ENCODE data around the gene BNIP5.

BNIP5 gene

DNA sequence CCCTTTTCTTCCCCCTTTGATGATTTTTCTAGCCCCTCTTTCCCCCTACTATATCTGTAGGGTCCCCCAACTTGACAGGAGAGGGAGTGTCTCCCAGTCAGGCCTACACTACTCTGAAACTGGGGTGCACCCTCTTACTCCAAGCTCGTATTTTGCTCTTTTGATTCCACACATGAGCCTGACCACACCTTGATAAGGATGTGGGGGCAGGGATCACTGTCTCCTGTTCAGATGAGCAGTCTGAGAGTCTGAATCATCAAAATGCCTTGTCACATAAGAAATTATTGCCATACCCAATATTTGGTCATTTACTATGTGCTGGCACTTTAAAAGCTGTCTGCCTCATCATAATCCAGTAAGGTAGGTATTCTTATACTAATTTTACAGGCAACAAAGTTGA lies 50.9 kb downstream of the BNIP5 start:
- 100% methylated on average over 1 of the region's 1 CpG for WGBS
- no peak overlapping the region for H3K9ac ChIP-seq (ENCODE audit: low read depth, low read length)

DNA sequence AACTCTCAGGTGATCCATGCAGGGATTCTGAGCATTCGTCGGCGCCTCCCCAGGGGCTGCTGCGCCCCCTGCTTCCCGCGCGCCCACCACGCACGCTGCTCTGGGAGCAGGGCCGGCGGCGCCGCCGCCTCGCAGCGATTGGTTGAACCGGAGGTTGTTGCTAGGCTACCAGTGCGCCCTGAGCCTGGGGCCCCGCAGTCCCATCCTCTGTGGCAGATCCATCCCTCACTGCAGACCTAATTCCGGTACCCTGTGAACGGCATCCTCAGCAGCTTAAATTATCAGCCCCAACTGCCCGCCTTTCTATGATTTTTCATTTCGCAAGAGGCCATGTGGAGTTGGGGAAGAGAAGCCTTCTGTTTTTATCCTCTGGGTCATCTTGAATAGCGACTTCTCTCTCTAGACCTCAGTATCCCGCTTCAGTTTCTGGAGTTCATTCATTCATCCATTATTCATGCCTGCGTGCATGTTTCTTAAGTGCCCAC lies 51.5 kb downstream of the BNIP5 start:
- Histone ChIP-seq H3K27ac (ENCODE audit: low read depth, low read length) (no peak overlapping the region), H3K36me3 (ENCODE audit: insufficient read depth, low read length) (no peaks in the 10 kb centered on the region), H3K4me1 (ENCODE audit: insufficient read depth, low read length) (no peaks in the 10 kb centered on the region), H3K9ac (ENCODE audit: low read depth, low read length) (no peak overlapping the region), H3K27me3 (ENCODE audit: insufficient read depth, low read length) (peaks cover 25% of the 10 kb centered on the region), H3K9me3 (ENCODE audit: insufficient read depth, low read depth, low read length) (no peaks in the 10 kb centered on the region), H3K4me3 (ENCODE audit: low read length) (no peak overlapping the region)
- 25% methylated on average over 26 of the region's 26 CpGs for WGBS

More for the DNA sequence above, 50.9 kb downstream of the BNIP5 start:
- no peaks in the 10 kb centered on the region for H3K4me1 ChIP-seq (ENCODE audit: insufficient read depth, low read length)
- no peaks in the 10 kb centered on the region for H3K9me3 ChIP-seq (ENCODE audit: insufficient read depth, low read depth, low read length)
- no peak overlapping the region for H3K27ac ChIP-seq (ENCODE audit: low read depth, low read length)
- H3K4me3 ChIP-seq (ENCODE audit: low read length), result no peak overlapping the region
- H3K36me3 ChIP-seq (ENCODE audit: insufficient read depth, low read length), result no peaks in the 10 kb centered on the region
- peaks cover 25% of the 10 kb centered on the region for H3K27me3 ChIP-seq (ENCODE audit: insufficient read depth, low read length)

DNA sequence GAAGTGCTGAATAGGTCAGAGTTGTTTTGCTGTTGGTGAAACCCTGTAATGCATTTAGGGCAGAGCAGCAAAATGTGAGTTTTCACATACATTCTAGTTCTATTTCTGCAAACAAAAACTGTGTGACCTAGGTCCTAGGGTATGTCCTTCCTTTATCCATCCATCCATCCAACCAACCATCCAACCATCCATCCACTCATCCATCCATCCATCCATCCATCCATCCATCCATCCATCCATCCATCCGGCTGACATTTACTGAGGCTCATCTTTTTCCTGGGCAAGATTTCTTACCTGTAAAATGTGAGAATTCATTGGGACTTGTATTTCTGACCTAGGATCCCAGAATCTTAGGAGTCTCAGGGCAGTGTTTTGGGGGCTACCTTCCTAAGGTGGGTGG lies 52.3 kb downstream of the BNIP5 start:
- no peaks in the 10 kb centered on the region for H3K9me3 ChIP-seq (ENCODE audit: insufficient read depth, low read depth, low read length)
- H3K36me3 ChIP-seq (ENCODE audit: insufficient read depth, low read length), result no peaks in the 10 kb centered on the region
- no peak overlapping the region for H3K27ac ChIP-seq (ENCODE audit: low read depth, low read length)
- no peak overlapping the region for H3K9ac ChIP-seq (ENCODE audit: low read depth, low read length)
- WGBS, result 93% methylated on average over 1 of the region's 1 CpG
- no peaks in the 10 kb centered on the region for H3K4me1 ChIP-seq (ENCODE audit: insufficient read depth, low read length)
- peaks cover 25% of the 10 kb centered on the region for H3K27me3 ChIP-seq (ENCODE audit: insufficient read depth, low read length)
- no peak overlapping the region for H3K4me3 ChIP-seq (ENCODE audit: low read length)

DNA sequence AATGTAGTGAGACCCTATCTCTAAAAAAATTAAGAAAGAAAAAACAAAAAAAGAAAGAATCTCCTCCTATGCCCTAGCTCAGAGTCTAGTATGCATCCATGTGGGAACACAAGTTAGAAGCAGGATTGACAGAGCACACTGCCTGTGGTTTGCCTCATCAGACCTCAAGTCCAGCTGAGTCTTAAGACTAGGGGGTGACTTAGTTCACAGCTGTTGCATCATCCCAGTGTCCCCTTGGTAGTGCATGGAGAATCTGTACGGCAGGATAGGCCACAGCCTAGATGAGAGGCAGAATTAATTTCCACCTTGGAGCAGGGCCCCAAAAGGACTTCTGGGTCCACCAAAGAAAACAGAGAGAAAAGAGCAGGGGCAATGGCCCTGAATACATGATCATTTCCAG lies 53.1 kb downstream of the BNIP5 start:
- H3K36me3 ChIP-seq (ENCODE audit: insufficient read depth, low read length), result no peaks in the 10 kb centered on the region
- no peak overlapping the region for H3K4me3 ChIP-seq (ENCODE audit: low read length)
- 87% methylated on average over 1 of the region's 1 CpG for WGBS
- H3K9me3 ChIP-seq (ENCODE audit: insufficient read depth, low read depth, low read length), result no peaks in the 10 kb centered on the region
- no peaks in the 10 kb centered on the region for H3K4me1 ChIP-seq (ENCODE audit: insufficient read depth, low read length)
- no peak overlapping the region for H3K9ac ChIP-seq (ENCODE audit: low read depth, low read length)
- peaks cover 25% of the 10 kb centered on the region for H3K27me3 ChIP-seq (ENCODE audit: insufficient read depth, low read length)
- H3K27ac ChIP-seq (ENCODE audit: low read depth, low read length), result no peak overlapping the region

DNA sequence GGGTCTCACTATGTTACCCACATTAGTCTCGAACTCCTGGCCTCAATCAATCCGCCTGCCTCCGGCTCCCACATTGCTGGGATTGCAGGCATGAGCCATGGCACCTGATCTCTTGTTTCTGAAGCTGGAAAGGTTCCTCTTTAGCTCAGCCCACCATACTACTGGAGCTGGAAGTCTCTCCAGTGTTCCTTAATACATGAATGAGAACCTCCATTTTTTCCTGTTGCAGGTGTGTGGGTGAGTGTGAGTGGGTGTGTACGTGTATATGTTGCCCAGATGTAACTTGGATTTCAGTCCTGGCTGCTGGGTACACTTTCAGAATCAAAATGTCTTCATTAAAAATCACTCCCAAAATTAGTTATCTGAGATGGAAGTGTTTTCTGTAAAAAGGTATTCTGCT lies 55.7 kb downstream of the BNIP5 start:
- 97% methylated on average over 4 of the region's 4 CpGs for WGBS
- H3K4me1 ChIP-seq (ENCODE audit: insufficient read depth, low read length), result no peaks in the 10 kb centered on the region
- no peak overlapping the region for H3K4me3 ChIP-seq (ENCODE audit: low read length)
- no peak overlapping the region for H3K9ac ChIP-seq (ENCODE audit: low read depth, low read length)
- no peaks in the 10 kb centered on the region for H3K36me3 ChIP-seq (ENCODE audit: insufficient read depth, low read length)
- H3K9me3 ChIP-seq (ENCODE audit: insufficient read depth, low read depth, low read length), result no peaks in the 10 kb centered on the region
- H3K27ac ChIP-seq (ENCODE audit: low read depth, low read length), result no peak overlapping the region
- H3K27me3 ChIP-seq (ENCODE audit: insufficient read depth, low read length), result peaks cover 21% of the 10 kb centered on the region; the same call in 1 of the 2 replicates

DNA sequence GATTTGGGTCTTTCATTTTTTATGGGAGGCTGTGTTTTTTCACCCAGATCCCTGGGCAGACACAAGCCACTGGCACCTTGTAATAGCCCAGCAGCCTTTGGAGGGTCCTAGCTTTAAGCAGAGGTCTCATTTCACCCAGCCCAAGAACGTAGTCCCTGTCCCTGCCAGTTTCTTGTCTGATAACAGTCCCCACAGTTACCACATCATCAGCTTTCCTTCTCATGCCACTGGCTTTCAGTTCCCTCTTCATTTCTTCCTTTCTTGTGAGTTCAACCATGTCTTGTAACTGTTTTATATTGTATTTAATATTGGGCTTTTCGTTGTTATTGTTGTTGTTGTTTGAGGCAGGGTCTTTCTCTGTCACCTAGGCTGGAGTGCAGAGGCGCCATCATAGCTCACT lies 56.2 kb downstream of the BNIP5 start:
- H3K9ac ChIP-seq (ENCODE audit: low read depth, low read length), result no peak overlapping the region
- peaks cover 16% of the 10 kb centered on the region; the same call in 1 of the 2 replicates for H3K27me3 ChIP-seq (ENCODE audit: insufficient read depth, low read length)
- H3K4me1 ChIP-seq (ENCODE audit: insufficient read depth, low read length), result no peaks in the 10 kb centered on the region
- no peak overlapping the region for H3K27ac ChIP-seq (ENCODE audit: low read depth, low read length)
- no peak overlapping the region for H3K4me3 ChIP-seq (ENCODE audit: low read length)
- H3K9me3 ChIP-seq (ENCODE audit: insufficient read depth, low read depth, low read length), result no peaks in the 10 kb centered on the region
- H3K36me3 ChIP-seq (ENCODE audit: insufficient read depth, low read length), result no peaks in the 10 kb centered on the region
- WGBS, result 83% methylated on average over 3 of the region's 3 CpGs

- Histone ChIP-seq H3K27me3 (ENCODE audit: insufficient read depth, low read length) (no peaks in the 10 kb centered on the region), H3K9me3 (ENCODE audit: insufficient read depth, low read depth, low read length) (no peaks in the 10 kb centered on the region), H3K27ac (ENCODE audit: low read depth, low read length) (no peak overlapping the region), H3K4me1 (ENCODE audit: insufficient read depth, low read length) (no peaks in the 10 kb centered on the region), H3K36me3 (ENCODE audit: insufficient read depth, low read length) (no peaks in the 10 kb centered on the region), H3K4me3 (ENCODE audit: low read length) (no peak overlapping the region), H3K9ac (ENCODE audit: low read depth, low read length) (no peak overlapping the region)
- 94% methylated on average over 2 of the region's 2 CpGs for WGBS
These were observed 58.7 kb downstream of the BNIP5 start for GRCh38 chr6:36277946-36278470.

DNA sequence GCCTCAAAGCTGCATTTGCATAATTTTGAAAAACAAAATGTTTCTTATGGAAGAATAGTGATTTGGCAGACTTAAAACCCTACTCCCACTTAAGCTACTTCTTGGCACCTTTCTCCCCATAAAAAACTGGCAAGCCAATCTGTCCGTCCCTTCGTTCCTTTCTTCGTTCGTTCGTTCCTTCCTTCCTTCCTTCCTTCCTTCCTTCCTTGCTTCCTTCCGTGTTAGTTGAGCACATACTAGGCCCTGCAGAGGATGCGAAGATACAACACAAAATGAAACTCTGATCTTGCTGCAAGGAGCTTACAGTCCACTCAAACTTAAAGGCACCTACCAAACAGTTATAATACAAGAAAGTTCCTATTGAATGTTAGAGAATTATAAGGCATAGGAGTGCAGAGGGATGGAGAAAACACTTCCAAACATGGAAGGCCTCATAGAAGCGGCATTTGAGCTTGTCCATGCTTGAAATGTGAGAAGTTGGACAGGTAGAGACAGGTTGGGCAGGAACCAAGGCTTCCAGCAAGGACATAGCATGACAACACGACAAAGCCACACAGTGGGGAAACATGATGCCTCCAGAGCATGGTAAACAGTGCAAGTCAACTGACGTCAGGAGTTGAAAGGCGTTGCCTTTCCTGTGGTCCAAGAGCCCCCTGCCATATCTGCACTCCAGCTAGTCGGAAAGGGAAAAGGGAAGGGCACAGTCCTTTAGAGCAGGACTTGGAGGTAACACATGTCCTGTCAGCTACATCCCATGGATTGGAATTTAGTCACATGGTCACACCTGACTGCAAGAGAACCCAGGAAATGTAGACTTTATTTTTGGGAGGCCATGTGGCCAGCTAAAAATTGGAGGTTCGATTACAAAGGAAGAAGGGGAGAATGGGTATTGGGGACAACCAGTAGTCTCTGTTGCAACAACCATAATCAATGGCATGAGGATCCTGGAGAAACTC lies 59.8 kb downstream of the BNIP5 start:
- H3K27me3 ChIP-seq (ENCODE audit: insufficient read depth, low read length), result no peaks in the 10 kb centered on the region
- H3K9ac ChIP-seq (ENCODE audit: low read depth, low read length), result no peak overlapping the region
- no peak overlapping the region for H3K4me3 ChIP-seq (ENCODE audit: low read length)
- H3K4me1 ChIP-seq (ENCODE audit: insufficient read depth, low read length), result no peaks in the 10 kb centered on the region
- H3K27ac ChIP-seq (ENCODE audit: low read depth, low read length), result no peak overlapping the region
- 88% methylated on average over 13 of the region's 13 CpGs for WGBS
- H3K9me3 ChIP-seq (ENCODE audit: insufficient read depth, low read depth, low read length), result no peaks in the 10 kb centered on the region
- no peaks in the 10 kb centered on the region for H3K36me3 ChIP-seq (ENCODE audit: insufficient read depth, low read length)

- Histone ChIP-seq H3K9me3 (ENCODE audit: insufficient read depth, low read depth, low read length) (no peaks in the 10 kb centered on the region), H3K27ac (ENCODE audit: low read depth, low read length) (no peak overlapping the region), H3K27me3 (ENCODE audit: insufficient read depth, low read length) (no peaks in the 10 kb centered on the region; the same call in 1 of the 2 replicates), H3K36me3 (ENCODE audit: insufficient read depth, low read length) (no peaks in the 10 kb centered on the region), H3K4me3 (ENCODE audit: low read length) (no peak overlapping the region), H3K9ac (ENCODE audit: low read depth, low read length) (no peak overlapping the region), H3K4me1 (ENCODE audit: insufficient read depth, low read length) (no peaks in the 10 kb centered on the region)
- WGBS, result 86% methylated on average over 15 of the region's 15 CpGs
These were observed 62.7 kb downstream of the BNIP5 start for GRCh38 chr6:36273802-36274514.

- H3K9me3 ChIP-seq (ENCODE audit: insufficient read depth, low read depth, low read length), result no peaks in the 10 kb centered on the region
- H3K27ac ChIP-seq (ENCODE audit: low read depth, low read length), result no peak overlapping the region
- H3K4me1 ChIP-seq (ENCODE audit: insufficient read depth, low read length), result no peaks in the 10 kb centered on the region
These were observed 63.6 kb downstream of the BNIP5 start for GRCh38 chr6:36273067-36273466.

DNA sequence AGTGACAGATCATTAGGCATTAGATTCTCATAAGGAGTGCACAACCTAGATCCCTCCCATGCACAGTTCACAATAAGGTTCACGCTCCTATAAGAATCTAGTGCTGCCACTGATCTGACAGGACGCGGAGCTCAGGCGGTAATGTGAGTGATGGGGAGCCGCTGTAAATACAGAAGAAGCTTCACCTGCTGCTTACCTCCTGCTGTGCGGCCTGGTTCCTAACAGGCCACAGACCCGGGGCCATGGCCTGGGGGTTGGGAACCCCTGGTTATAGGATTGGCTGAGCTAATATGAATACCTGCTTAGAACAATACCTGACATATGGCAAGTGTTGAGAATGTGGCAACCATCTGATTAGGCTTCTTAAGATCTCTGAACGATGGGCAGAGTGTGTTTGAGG lies 64.5 kb downstream of the BNIP5 start:
- Histone ChIP-seq H3K36me3 (ENCODE audit: insufficient read depth, low read length) (no peaks in the 10 kb centered on the region), H3K27me3 (ENCODE audit: insufficient read depth, low read length) (no peaks in the 10 kb centered on the region; the same call in 1 of the 2 replicates), H3K9ac (ENCODE audit: low read depth, low read length) (no peak overlapping the region), H3K9me3 (ENCODE audit: insufficient read depth, low read depth, low read length) (no peaks in the 10 kb centered on the region), H3K4me1 (ENCODE audit: insufficient read depth, low read length) (no peaks in the 10 kb centered on the region), H3K4me3 (ENCODE audit: low read length) (no peak overlapping the region), H3K27ac (ENCODE audit: low read depth, low read length) (no peak overlapping the region)
- 75% methylated on average over 8 of the region's 8 CpGs for whole genome bisulfite sequencing

More at GRCh38 chr6:36273067-36273466, 63.6 kb downstream of the BNIP5 start:
- no peaks in the 10 kb centered on the region for H3K36me3 ChIP-seq (ENCODE audit: insufficient read depth, low read length)
- no peak overlapping the region for H3K9ac ChIP-seq (ENCODE audit: low read depth, low read length)
- no peak overlapping the region for H3K4me3 ChIP-seq (ENCODE audit: low read length)
- no peaks in the 10 kb centered on the region; the same call in 1 of the 2 replicates for H3K27me3 ChIP-seq (ENCODE audit: insufficient read depth, low read length)
- WGBS, result 94% methylated on average over 5 of the region's 5 CpGs
